ENCODE results near the gene NTM.
"Not testable (repeated sequence)": the region's sequence is repeated elsewhere in the genome, so short reads cannot be mapped to it uniquely, and the experiment has no call there.

Gene NTM

GRCh38 chr11:131465746-131466145, 95.3 kb downstream of the NTM start:
- DNase-seq = no peak

- DNase-seq = no peak
These were observed 97.4 kb downstream of the NTM start for GRCh38 chr11:131467645-131468394.

- no peak for DNase-seq
These were observed 98.2 kb downstream of the NTM start for GRCh38 chr11:131468565-131468964.

GRCh38 chr11:131470216-131470925, 100.0 kb downstream of the NTM start:
- no peak for DNase-seq

- no peak for DNase-seq
These were observed 101.6 kb downstream of the NTM start for GRCh38 chr11:131471976-131472375.

- no peak for DNase-seq
These were observed 104.5 kb downstream of the NTM start for GRCh38 chr11:131474947-131475346.

- DNase-seq = no peak
These were observed 105.9 kb downstream of the NTM start for GRCh38 chr11:131476266-131476665.

GRCh38 chr11:131478341-131478740, 107.9 kb downstream of the NTM start:
- DNase-seq = no peak

GRCh38 chr11:131481303-131481702, 110.9 kb downstream of the NTM start:
- DNase-seq = no peak

GRCh38 chr11:131481971-131482370, 111.6 kb downstream of the NTM start:
- no peak for DNase-seq

- no peak for DNase-seq
These were observed 113.0 kb downstream of the NTM start for GRCh38 chr11:131483453-131483852.

GRCh38 chr11:131483877-131484276, 113.5 kb downstream of the NTM start:
- DNase-seq = no peak

- DNase-seq = no peak
These were observed 115.7 kb downstream of the NTM start for GRCh38 chr11:131486100-131486499.

GRCh38 chr11:131486937-131487635, 116.7 kb downstream of the NTM start:
- DNase-seq = no peak

- DNase-seq = no peak
These were observed 117.8 kb downstream of the NTM start for GRCh38 chr11:131488238-131488637.

GRCh38 chr11:131491503-131491902, 121.1 kb downstream of the NTM start:
- DNase-seq = no peak

GRCh38 chr11:131495423-131495822, 125.0 kb downstream of the NTM start:
- DNase-seq = no peak

- not testable (repeated sequence) for DNase-seq
These were observed 127.3 kb downstream of the NTM start for GRCh38 chr11:131497686-131498085.

- no peak for DNase-seq
These were observed 128.3 kb downstream of the NTM start for GRCh38 chr11:131498631-131499160.

- no peak for DNase-seq
These were observed 128.8 kb downstream of the NTM start for GRCh38 chr11:131499199-131499598.

- no peak for DNase-seq
These were observed 132.6 kb downstream of the NTM start for GRCh38 chr11:131503017-131503416.

GRCh38 chr11:131504199-131504949, 134.0 kb downstream of the NTM start:
- DNase-seq = no peak

GRCh38 chr11:131506348-131506747, 135.9 kb downstream of the NTM start:
- no peak for DNase-seq

All from GF-D8 (cell line).